Vagina (tissue), 2 donors: Measurements from ENCODE around the gene CTSZ. TPM values are rescaled to one million over a fixed set of nuclear protein-coding genes. Genes with fewer than 3 reads are reported as not detected.
"Not testable (repeated sequence)": the region's sequence is repeated elsewhere in the genome, so short reads cannot be mapped to it uniquely, and the experiment has no call there.

Experiments
- DNase-seq, 2 donors: peaks; one replicate each; pipeline ENCODE4 v3.0.0-alpha.2; 2017; ENCODE audit errors: extremely low spot score in 2 of 2
- H3K27ac ChIP-seq: fragments of 200-600 bp; sonication (generic); one replicate; pipeline ENCODE4 v1.5.1; 2019
- H3K27me3 ChIP-seq: fragments of 200-600 bp; sonication (generic); one replicate; pipeline ENCODE4 v1.5.1; 2019
- H3K36me3 ChIP-seq, 2 donors: fragments of 200-600 bp; sonication (generic); one replicate each; pipeline ENCODE4 v1.5.1; 2017 to 2019
- H3K4me1 ChIP-seq: fragments of 200-600 bp; sonication (generic); one replicate; pipeline ENCODE4 v1.5.1; 2019
- H3K4me3 ChIP-seq, 2 donors: fragments of 200-600 bp; sonication (generic); 1 replicate in 1 of 2; 2 replicates in 1 of 2; pipeline ENCODE4 v1.5.1; 2016 to 2019
- H3K9me3 ChIP-seq: fragments of 200-600 bp; sonication (generic); one replicate; pipeline ENCODE4 v1.5.1; 2019
- POLR2A ChIP-seq, 2 donors: fragments of 450-650 bp; IDR thresholded peaks; one replicate each; pipeline ENCODE4 v1.6.1; 2017; ENCODE audit warnings: antibody characterized with exemption in 2 of 2, mild to moderate bottlenecking in 2 of 2, moderate library complexity in 2 of 2
- POLR2AphosphoS5 ChIP-seq, 2 donors: sonication (generic); formaldehyde crosslinking; IDR thresholded peaks; one replicate each; pipeline ENCODE4 v1.9.0; 2017; ENCODE audit warnings: antibody characterized with exemption in 2 of 2, mild to moderate bottlenecking in 2 of 2, low read depth in 1 of 2; ENCODE audit not compliant: insufficient read depth in 1 of 2
- intact Hi-C: fragments of 100-400 bp; cut with DNase I; formaldehyde crosslinking; loops from one replicate; pipeline ENCODE4 v1.15.1; 2023
- total RNA-seq: library from RNA; depleted of rRNA; stranded (reverse); fragments of >200 nt; gene quantifications from one replicate; pipeline ENCODE4 v1.2.3, GENCODE V29; 2016
- TF ChIP-seq, protein P1 (sequence below), 3 experiments: fragments of 450-650 bp in 2 of 3; fragments of 200-600 bp in 1 of 3; sonication (generic) in 1 of 3; IDR thresholded peaks; one replicate each; pipeline ENCODE4 v1.5.1; 2017 to 2019; ENCODE audit warnings: antibody characterized with exemption in 3 of 3, mild to moderate bottlenecking in 2 of 3, moderate library complexity in 2 of 3

The CTSZ gene
- total RNA-seq, 1 donor from 2014 or later = 128 TPM

- DNase-seq = no peak
- Histone ChIP-seq H3K27ac (peak overlapping the region; percentile 88), H3K36me3 (peaks cover 0 to 3% of the 10 kb centered on the region in 2 donors), H3K27me3 (no peaks in the 10 kb centered on the region), H3K9me3 (no peaks in the 10 kb centered on the region), H3K4me3 (peak overlapping the region; percentile 73 to 91), H3K4me1 (peaks cover 33% of the 10 kb centered on the region)
- intact Hi-C loops = loop anchor here (5.0 kb wide), 1 partner anchor 61 kb away; the partner anchor contains the start of gene NELFCD
- peak in 1 of 2 donors; percentile 22 for TF ChIP-seq POLR2AphosphoS5 (IDR thresholded peaks at IDR 0.05; ENCODE audit: insufficient read depth in 1 of 2, low read depth in 1 of 2)
- TF ChIP-seq, protein P1, sequence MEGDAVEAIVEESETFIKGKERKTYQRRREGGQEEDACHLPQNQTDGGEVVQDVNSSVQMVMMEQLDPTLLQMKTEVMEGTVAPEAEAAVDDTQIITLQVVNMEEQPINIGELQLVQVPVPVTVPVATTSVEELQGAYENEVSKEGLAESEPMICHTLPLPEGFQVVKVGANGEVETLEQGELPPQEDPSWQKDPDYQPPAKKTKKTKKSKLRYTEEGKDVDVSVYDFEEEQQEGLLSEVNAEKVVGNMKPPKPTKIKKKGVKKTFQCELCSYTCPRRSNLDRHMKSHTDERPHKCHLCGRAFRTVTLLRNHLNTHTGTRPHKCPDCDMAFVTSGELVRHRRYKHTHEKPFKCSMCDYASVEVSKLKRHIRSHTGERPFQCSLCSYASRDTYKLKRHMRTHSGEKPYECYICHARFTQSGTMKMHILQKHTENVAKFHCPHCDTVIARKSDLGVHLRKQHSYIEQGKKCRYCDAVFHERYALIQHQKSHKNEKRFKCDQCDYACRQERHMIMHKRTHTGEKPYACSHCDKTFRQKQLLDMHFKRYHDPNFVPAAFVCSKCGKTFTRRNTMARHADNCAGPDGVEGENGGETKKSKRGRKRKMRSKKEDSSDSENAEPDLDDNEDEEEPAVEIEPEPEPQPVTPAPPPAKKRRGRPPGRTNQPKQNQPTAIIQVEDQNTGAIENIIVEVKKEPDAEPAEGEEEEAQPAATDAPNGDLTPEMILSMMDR (IDR thresholded peaks at IDR 0.05) = peak in 1 of 3 experiments; percentile 20
- no peak for TF ChIP-seq POLR2A (IDR thresholded peaks at IDR 0.05)
These were observed 36.0 kb upstream of the CTSZ start for GRCh38 chr20:59042796-59043631.

DNA sequence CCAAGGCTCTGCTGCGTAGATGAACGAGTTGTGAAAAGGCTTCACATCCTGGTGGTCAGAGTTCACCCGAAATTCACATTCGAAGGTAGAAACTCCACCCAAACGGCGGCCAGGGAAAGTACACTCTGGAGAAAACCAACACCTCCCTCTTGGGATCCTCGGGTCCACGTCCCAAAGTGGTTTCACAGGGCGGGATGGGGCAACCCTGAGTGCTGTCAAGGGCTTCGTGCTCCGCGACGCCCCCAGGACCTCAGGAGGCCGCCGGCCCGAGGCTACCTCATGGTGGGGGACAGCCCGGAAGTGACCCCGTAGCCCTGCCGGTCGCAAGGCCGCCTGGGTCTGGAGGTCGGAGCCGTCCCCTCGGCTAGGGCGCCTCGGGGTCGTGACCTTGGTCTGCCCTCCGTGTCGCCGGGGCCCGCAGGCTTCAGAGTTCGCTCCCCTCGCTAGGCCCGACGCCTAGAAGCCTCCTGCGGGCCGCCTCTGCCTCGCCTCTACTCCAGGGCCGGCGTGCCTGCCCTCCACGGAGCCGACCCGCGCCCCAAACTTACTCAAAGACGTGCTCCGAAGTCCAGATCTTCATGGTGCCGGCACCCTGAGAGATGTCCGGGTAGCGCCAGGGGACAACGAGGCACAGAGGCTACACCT, 35.2 kb upstream of the CTSZ start, which contains the start of gene PRELID3B:
TSS of gene PRELID3B (minus strand) at position 636 of the 645 bp plus-strand sequence. CDS start at position 580, 56 bp downstream.
- H3K9me3 ChIP-seq = no peaks in the 10 kb centered on the region
- no peaks in the 10 kb centered on the region for H3K27me3 ChIP-seq
- no peak for DNase-seq
- intact Hi-C loops = loop anchor here (5.0 kb wide), 1 partner anchor 60 kb away; the partner anchor contains the start of gene NELFCD
- peaks cover 0 to 11% of the 10 kb centered on the region in 2 donors for H3K36me3 ChIP-seq
- H3K4me1 ChIP-seq = peaks cover 33% of the 10 kb centered on the region
- H3K4me3 ChIP-seq = peak within 1 kb of the TSS; percentile 73 to 91
- TF ChIP-seq POLR2AphosphoS5 (IDR thresholded peaks at IDR 0.05; ENCODE audit: insufficient read depth in 1 of 2, low read depth in 1 of 2) = peak in 1 of 2 donors; percentile 71
- TF ChIP-seq, protein P1 (IDR thresholded peaks at IDR 0.05) = no peak
- no peak for TF ChIP-seq POLR2A (IDR thresholded peaks at IDR 0.05)
- peak within 1 kb of the TSS; percentile 88 for H3K27ac ChIP-seq

GRCh38 chr20:59041487-59041886, 34.4 kb upstream of the CTSZ start:
- DNase-seq, H3K27ac ChIP-seq, H3K9me3 ChIP-seq, H3K27me3 ChIP-seq: not testable (repeated sequence)
- intact Hi-C loops = loop anchor here (5.0 kb wide), 1 partner anchor 59 kb away; the partner anchor contains the start of gene NELFCD
- Histone ChIP-seq H3K4me3 (peak overlapping the region; percentile 73 to 91), H3K36me3 (peaks cover 0 to 19% of the 10 kb centered on the region in 2 donors), H3K4me1 (peaks cover 33% of the 10 kb centered on the region)

- TF ChIP-seq POLR2A (IDR thresholded peaks at IDR 0.05) = no peak
- TF ChIP-seq, protein P1 (IDR thresholded peaks at IDR 0.05) = no peak
- TF ChIP-seq POLR2AphosphoS5 (IDR thresholded peaks at IDR 0.05; ENCODE audit: insufficient read depth in 1 of 2, low read depth in 1 of 2) = no peak
- Histone ChIP-seq H3K27ac (no peak overlapping the region), H3K4me1 (peaks cover 33% of the 10 kb centered on the region), H3K27me3 (no peaks in the 10 kb centered on the region), H3K4me3 (no peak overlapping the region), H3K9me3 (no peaks in the 10 kb centered on the region), H3K36me3 (peaks cover 0 to 27% of the 10 kb centered on the region in 2 donors)
- no peak for DNase-seq
- intact Hi-C loops = loop anchor here (5.0 kb wide), 1 partner anchor 58 kb away; the partner anchor contains the start of gene NELFCD
These were observed 33.6 kb upstream of the CTSZ start for GRCh38 chr20:59040667-59041066.

DNA sequence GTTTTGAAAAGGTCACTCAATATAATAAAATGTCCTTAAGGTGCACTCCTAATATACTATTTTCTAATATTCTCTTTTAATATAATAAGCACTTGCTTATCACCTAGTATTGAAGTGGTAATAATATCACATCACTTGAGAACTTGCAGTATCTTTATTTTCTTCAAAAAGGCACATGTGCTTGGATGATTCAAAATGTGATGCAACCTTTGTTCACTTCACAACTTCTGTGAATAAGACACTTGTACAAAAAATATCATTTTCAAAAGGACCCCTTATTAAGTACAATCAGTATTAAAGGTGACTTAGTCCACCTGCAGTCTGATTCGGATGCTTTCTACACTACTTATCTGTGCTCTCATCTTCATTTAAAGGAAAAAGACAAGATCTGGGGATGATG, 32.2 kb upstream of the CTSZ start:
- no peak overlapping the region for H3K4me3 ChIP-seq
- no peaks in the 10 kb centered on the region for H3K9me3 ChIP-seq
- no peak overlapping the region for H3K27ac ChIP-seq
- H3K4me1 ChIP-seq = peaks cover 33% of the 10 kb centered on the region
- TF ChIP-seq POLR2A (IDR thresholded peaks at IDR 0.05) = no peak
- TF ChIP-seq POLR2AphosphoS5 (IDR thresholded peaks at IDR 0.05; ENCODE audit: insufficient read depth in 1 of 2, low read depth in 1 of 2) = no peak
- TF ChIP-seq, protein P1 (IDR thresholded peaks at IDR 0.05) = no peak
- DNase-seq = no peak
- H3K36me3 ChIP-seq = peaks cover 0 to 39% of the 10 kb centered on the region in 2 donors
- intact Hi-C loops = no loop called here
- H3K27me3 ChIP-seq = no peaks in the 10 kb centered on the region
